ENCODE data around the gene AASS. TPM values are rescaled to one million over a fixed set of nuclear protein-coding genes. Genes with fewer than 3 reads are reported as not detected.

AASS gene
- total RNA-seq, 6 experiments from 2014 or later: 23.6 to 83.0 (median 39.0) TPM

DNA sequence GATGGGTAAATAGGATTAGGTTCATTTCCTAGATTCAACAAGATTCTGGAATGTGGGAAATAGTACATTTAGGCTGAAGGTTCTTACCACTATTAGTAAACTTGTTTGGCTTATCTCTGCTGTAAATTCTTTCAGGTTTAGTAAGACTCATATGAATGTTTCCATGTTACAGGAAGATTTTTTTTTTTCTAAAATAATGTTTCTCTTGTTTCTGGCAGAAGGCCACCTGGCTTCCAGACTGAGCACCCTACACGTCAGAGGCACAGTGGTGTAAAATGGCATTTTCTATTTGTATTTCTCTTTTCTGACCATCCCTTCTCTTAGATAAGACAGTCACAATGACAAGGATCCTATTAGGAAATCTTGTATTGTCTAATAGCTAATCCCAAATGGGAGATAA lies 22.7 kb upstream of the AASS start:
- Histone ChIP-seq H3K27ac (no peak overlapping the region), H3K27me3 (no peaks in the 10 kb centered on the region), H3K4me3 (no peak overlapping the region), H3K36me3 (no peaks in the 10 kb centered on the region), H3K4me1 (no peaks in the 10 kb centered on the region), H3K9me3 (no peaks in the 10 kb centered on the region)
- WGBS (ENCODE audit: insufficient coverage, low coverage, low lambda C conversion rate, missing lambda C conversion rate): 29% methylated on average over 1 of the region's 1 CpG
- ATAC-seq (no peak), DNase-seq (no peak)
- intact Hi-C loops (cut with DNase I): no loop called here
- no peak for TF ChIP-seq POLR2A (IDR thresholded peaks at IDR 0.05)
- TF ChIP-seq, protein P1, sequence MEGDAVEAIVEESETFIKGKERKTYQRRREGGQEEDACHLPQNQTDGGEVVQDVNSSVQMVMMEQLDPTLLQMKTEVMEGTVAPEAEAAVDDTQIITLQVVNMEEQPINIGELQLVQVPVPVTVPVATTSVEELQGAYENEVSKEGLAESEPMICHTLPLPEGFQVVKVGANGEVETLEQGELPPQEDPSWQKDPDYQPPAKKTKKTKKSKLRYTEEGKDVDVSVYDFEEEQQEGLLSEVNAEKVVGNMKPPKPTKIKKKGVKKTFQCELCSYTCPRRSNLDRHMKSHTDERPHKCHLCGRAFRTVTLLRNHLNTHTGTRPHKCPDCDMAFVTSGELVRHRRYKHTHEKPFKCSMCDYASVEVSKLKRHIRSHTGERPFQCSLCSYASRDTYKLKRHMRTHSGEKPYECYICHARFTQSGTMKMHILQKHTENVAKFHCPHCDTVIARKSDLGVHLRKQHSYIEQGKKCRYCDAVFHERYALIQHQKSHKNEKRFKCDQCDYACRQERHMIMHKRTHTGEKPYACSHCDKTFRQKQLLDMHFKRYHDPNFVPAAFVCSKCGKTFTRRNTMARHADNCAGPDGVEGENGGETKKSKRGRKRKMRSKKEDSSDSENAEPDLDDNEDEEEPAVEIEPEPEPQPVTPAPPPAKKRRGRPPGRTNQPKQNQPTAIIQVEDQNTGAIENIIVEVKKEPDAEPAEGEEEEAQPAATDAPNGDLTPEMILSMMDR (IDR thresholded peaks at IDR 0.05): no peak

DNA sequence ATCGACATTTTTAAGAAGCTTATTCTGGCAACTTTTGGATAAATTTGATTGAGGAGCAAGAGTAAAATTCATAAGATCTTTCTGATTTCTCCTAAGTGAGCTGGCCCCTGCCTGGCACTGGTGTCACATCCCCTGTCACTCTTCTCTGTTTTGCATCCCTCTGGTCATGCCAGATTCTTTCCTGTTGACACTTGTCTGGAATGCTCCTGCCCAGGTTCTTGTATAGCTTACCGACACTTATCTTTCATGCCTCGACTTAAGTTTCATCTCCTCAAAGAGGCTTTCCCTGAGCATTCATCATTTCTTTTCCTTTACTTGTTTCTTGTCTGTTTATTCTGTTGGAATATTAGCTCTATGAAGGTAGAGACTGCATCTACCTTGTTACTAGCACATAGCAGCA lies 22.2 kb upstream of the AASS start:
- DNase-seq (no peak), ATAC-seq (no peak)
- intact Hi-C loops (cut with DNase I): no loop called here
- no peak for TF ChIP-seq POLR2A (IDR thresholded peaks at IDR 0.05)
- TF ChIP-seq, protein P1 (IDR thresholded peaks at IDR 0.05): no peak
- no peaks in the 10 kb centered on the region for H3K4me1 ChIP-seq
- H3K9me3 ChIP-seq: no peaks in the 10 kb centered on the region
- H3K36me3 ChIP-seq: no peaks in the 10 kb centered on the region
- no peaks in the 10 kb centered on the region for H3K27me3 ChIP-seq
- WGBS (ENCODE audit: insufficient coverage, low coverage, low lambda C conversion rate, missing lambda C conversion rate): 60% methylated on average over 3 of the region's 3 CpGs
- no peak overlapping the region for H3K27ac ChIP-seq
- H3K4me3 ChIP-seq: no peak overlapping the region

DNA sequence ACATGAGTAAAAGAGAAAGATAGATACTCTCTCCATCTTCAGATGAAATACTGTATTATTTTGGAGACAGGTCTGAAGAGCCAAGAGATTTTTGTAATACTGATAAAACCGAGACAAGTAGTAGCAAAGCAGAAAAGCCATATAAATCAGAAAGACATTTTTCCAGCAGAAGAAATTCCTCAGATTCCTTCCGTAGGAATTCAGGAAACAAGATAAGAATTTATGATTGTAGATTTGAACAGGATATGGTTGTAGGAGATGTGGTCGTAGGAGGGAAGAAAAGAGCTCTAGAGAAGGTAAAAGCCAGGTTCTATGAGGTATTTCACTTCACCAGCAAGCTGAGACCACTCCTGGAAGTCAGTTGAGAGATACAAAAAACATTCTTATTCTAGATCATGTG lies 17.6 kb upstream of the AASS start:
- H3K27me3 ChIP-seq: no peaks in the 10 kb centered on the region
- ATAC-seq (no peak), DNase-seq (no peak)
- TF ChIP-seq POLR2A (IDR thresholded peaks at IDR 0.05): no peak
- TF ChIP-seq, protein P1 (IDR thresholded peaks at IDR 0.05): no peak
- H3K4me3 ChIP-seq: no peak overlapping the region
- 36% methylated on average over 3 of the region's 3 CpGs for WGBS (ENCODE audit: insufficient coverage, low coverage, low lambda C conversion rate, missing lambda C conversion rate)
- intact Hi-C loops (cut with DNase I): no loop called here
- H3K36me3 ChIP-seq: no peaks in the 10 kb centered on the region
- no peak overlapping the region for H3K27ac ChIP-seq
- H3K4me1 ChIP-seq: no peaks in the 10 kb centered on the region
- H3K9me3 ChIP-seq: no peaks in the 10 kb centered on the region

DNA sequence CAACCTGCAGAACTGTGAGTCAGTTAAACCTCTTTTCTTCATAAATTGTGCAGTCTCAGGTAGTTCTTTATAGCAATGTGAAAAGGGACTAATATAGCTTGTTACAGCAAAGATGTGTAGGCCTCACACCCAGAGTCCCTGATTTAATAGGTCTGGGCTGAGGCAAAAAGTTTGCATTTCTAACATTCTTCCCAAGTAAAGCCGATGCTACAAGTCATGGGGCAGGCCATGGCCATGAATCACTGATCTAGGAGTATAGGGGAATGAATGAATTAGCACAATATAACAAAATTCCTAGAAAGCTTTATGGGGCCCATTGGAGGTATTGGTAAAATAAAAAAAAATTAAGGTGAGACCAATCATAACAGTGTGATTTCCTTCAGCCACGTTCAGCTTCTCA lies 11.5 kb upstream of the AASS start:
- DNase-seq (no peak), ATAC-seq (no peak)
- no peak for TF ChIP-seq POLR2A (IDR thresholded peaks at IDR 0.05)
- TF ChIP-seq, protein P1 (IDR thresholded peaks at IDR 0.05): no peak
- Histone ChIP-seq H3K27ac (no peak overlapping the region), H3K9me3 (no peaks in the 10 kb centered on the region), H3K4me3 (no peak overlapping the region), H3K4me1 (peaks cover 0 to 7% (median 0%) of the 10 kb centered on the region in 4 donors), H3K36me3 (no peaks in the 10 kb centered on the region), H3K27me3 (no peaks in the 10 kb centered on the region)
- WGBS (ENCODE audit: insufficient coverage, low coverage, low lambda C conversion rate, missing lambda C conversion rate): 49% methylated on average over 2 of the region's 2 CpGs
- intact Hi-C loops (cut with DNase I): no loop called here

DNA sequence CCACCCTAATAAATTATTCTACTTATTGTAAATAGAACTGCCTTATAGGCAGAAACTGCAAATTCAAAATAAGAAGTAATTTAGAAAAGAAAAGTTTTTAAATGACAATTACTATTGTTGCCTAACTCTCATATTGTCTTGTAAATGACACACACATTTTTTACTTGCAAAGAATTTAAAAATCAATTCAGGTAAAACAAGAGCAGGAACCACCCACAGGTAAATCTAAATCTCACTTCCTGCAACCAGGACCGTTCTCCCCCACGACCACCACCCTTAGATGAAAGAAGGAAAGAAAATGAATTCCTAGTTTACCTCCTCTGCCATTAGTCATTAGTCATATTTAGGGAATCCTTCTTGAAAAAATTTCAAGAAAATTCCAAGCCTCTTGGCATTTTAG lies 4.8 kb upstream of the AASS start:
- no peak overlapping the region for H3K27ac ChIP-seq
- no peaks in the 10 kb centered on the region for H3K9me3 ChIP-seq
- DNase-seq (no peak), ATAC-seq (no peak)
- intact Hi-C loops (cut with DNase I): no loop called here
- H3K36me3 ChIP-seq: no peaks in the 10 kb centered on the region
- no peak overlapping the region for H3K4me3 ChIP-seq
- WGBS (ENCODE audit: insufficient coverage, low coverage, low lambda C conversion rate, missing lambda C conversion rate): 73% methylated on average over 2 of the region's 2 CpGs
- H3K27me3 ChIP-seq: no peaks in the 10 kb centered on the region
- no peak for TF ChIP-seq POLR2A (IDR thresholded peaks at IDR 0.05)
- TF ChIP-seq, protein P1 (IDR thresholded peaks at IDR 0.05): no peak
- peaks cover 0 to 20% (median 3%) of the 10 kb centered on the region in 4 donors for H3K4me1 ChIP-seq
